Activated T-helper 17 cell treated with anti-CD3 and anti-CD28 coated beads, Interleukin-2, amount 50 U/mL, for 72 hours (primary cell): ENCODE measurements around the gene NAA11. TPM values are rescaled to one million over a fixed set of nuclear protein-coding genes. Genes with fewer than 3 reads are reported as not detected.

Experiments
- total RNA-seq, 2 donors: library from RNA; stranded (reverse); gene quantifications; one replicate each; pipeline ENCODE4 v1.2.3, GENCODE V29; 2022

NAA11 gene
- total RNA-seq, 2 donors from 2014 or later: not detected

Other genes with a start within 250 kb of the NAA11 start
- not detected for gene GK2, start 82.2 kb upstream of the NAA11 start, total RNA-seq